H1 (cell line): ENCODE measurements around the gene PPIL4. TPM values are rescaled to one million over a fixed set of nuclear protein-coding genes. Genes with fewer than 3 reads are reported as not detected.

Experiments used
- GTF2F1 ChIP-seq: IDR thresholded peaks from 2 replicates; pipeline ENCODE4 v1.6.1; 2012; ENCODE audit warnings: low read depth, low read length, improper control_type of control experiment, borderline replicate concordance
- polyA plus RNA-seq, 7 experiments: library from polyadenylated mRNA; depleted of rRNA in 3 of 7; stranded (reverse) in 5 of 7; unstranded in 2 of 7; fragments of >200 nt in 5 of 7; fragments of 200-250 nt in 2 of 7; gene quantifications; 1 replicate in 5 of 7; 2 replicates in 1 of 7; 4 replicates in 1 of 7; pipeline versions ENCODE4 v1.2.1 to v1.2.3, GENCODE V29; 2011 to 2013; ENCODE audit warnings: missing spikeins in 2 of 7, mixed read lengths in 2 of 7
- total RNA-seq: library from RNA; stranded (reverse); fragmentation: NEBNext Ultra II Directional; extraction: Animal tissue kit (Norgen Biotek cat#: 25700); gene quantifications from 2 replicates; pipeline ENCODE4 v1.2.1, GENCODE V29; 2021

The PPIL4 gene
- total and polyA plus RNA-seq, 2 of the 8 experiments (the other 6 are each of a cell fraction or from before 2014, with no cell fraction given) = 2.0 to 33.2 TPM

GRCh38 chr6:149558029-149558428 is 12.2 kb upstream of the PPIL4 start (continued):
- no peak for TF ChIP-seq GTF2F1
